Hematopoietic multipotent progenitor cell treated with erythropoietin and hydrocortisone succinate and interleukin-3 and kit ligand, for 6 days (in vitro differentiated cells): ENCODE data around the gene RCBTB1.

Experiments
- DNase-seq: peaks from one replicate; pipeline ENCODE4 v3.0.0-alpha.2; 2015

The RCBTB1 gene

GRCh38 chr13:49553888-49554287, 31.5 kb downstream of the RCBTB1 start:
- DNase-seq = no peak

DNA sequence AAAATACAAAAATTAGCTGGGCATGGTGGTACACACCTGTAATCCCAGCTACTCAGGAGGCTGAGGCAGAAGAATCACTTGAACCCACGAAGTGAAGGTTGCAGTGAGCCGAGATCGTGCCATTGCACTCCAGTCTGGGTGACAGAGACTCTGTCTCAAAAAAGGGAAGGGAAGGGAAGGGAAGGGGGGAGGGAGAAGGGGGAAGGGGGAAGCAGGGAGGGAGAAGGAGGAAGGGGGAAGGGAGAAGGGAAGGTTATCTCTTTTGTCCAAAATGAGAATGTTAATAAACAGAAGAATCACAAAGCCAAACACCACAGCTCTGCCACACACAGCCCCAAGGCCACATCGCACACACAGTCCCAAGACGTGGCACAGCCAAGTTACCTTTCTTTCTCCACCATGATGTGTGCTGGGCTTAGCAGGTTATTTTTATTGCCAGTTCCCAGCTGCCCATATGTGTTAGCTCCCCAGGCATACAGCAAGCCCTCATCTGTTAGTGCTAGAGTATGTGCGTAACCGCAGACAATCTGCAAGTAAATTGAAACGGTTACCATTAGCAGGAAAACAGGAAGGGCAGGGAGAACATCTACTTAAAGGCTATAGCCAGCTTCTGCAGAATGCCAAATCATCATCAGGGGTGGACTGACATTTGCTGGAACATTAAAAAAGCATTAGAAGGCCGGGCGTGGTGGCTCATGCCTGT, 34.3 kb downstream of the RCBTB1 start:
- peak; percentile 78 for DNase-seq

- DNase-seq = no peak
Observed at GRCh38 chr13:49549289-49549688, 36.1 kb downstream of the RCBTB1 start.

DNA sequence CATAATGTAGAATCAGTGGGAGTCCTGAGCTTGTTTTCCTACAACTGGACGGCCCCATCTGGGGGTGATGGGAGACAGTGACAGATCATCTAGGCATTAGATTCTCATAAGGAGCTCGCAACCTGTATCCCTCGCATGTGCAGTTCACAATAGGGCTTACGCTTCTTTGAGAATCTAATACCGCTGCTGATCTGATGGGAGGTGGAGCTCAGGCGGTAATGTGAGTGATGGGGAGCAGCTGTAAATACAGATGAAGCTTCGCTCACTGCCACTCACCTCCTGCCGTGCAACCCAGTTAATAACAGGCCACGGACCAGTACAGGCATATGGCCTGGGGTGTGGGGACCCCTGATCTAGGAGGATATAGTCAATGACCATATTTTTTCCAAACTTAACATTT, 38.8 kb downstream of the RCBTB1 start:
- DNase-seq = no peak

GRCh38 chr13:49545661-49546060, 39.7 kb downstream of the RCBTB1 start:
- DNase-seq = no peak

GRCh38 chr13:49543656-49544055, 41.7 kb downstream of the RCBTB1 start:
- DNase-seq = no peak

- no peak for DNase-seq
Observed at GRCh38 chr13:49540552-49540951, 44.8 kb downstream of the RCBTB1 start.

- DNase-seq = no peak
Observed at GRCh38 chr13:49539746-49540145, 45.6 kb downstream of the RCBTB1 start.

DNA sequence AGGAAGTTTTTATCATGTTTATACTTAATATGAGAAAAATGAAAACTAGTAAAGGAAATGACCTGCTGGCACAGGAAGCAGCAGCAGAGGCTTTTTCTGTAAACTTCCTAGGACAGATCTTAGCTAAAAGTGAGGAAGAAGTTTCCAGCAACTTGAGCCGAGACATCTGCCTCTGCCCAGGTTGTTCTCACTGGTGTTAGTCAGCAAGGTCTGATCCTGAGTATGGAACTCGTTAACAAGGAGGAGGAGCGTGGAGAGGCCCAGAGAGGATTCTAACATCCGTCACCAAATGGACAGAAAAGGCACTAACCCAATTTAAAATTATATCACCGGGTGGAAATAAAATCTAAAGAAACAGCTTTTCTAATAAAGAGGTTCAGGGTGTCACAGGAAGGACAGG, 46.0 kb downstream of the RCBTB1 start:
- DNase-seq = no peak

DNA sequence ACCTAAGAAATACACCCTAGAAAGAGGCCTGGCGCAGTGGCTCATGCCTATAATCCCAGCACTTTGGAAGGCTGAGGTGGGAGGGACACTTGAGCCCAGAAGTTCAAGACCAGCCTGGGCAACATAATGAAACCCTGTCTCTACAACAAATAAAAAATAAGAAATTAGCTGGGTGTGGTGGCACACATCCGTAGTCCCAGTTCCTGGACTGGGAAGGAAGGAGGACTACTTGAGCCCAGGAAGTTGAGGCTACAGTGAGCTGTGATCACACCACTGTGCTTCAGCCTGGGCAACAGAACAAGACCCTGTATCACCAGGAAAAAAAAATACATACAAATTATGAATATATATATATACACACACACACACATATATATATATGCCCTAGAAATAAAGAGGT, 47.0 kb downstream of the RCBTB1 start:
- no peak for DNase-seq

- DNase-seq = no peak
Observed at GRCh38 chr13:49536144-49536873, 49.0 kb downstream of the RCBTB1 start.

DNA sequence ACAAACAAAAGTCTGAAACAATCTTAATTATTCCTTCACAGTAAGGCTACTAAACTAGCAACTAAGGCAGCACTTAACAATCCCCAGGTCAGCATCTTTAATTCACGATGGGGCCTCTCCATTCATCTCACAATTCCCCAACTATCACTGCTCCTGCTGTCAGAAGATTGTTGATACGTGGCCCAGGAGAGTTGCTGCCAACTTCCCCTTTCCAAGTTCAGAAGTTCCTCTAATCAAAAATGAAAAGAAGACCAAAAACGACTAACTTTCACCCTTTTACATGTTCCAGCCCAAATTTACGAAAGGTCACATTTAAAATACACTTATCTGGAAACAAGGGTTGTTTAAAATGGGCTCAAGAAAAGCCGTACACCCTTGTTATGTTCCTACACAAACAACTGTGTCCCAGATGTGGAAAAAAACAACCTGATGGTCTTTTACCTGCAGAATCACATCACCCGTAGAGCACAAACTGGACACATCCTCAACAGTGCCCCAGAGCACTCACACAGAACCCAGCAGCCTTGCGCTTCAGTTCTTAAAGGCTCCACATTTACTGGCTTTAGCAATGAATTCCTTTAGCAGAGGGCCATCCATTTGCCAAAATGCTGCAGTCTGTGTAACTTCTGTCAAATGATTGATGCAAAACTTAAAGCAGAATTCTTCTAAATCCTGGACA, 51.6 kb downstream of the RCBTB1 start:
- DNase-seq = peak; percentile 45

- DNase-seq = no peak
Observed at GRCh38 chr13:49533011-49533410, 52.3 kb downstream of the RCBTB1 start.

DNA sequence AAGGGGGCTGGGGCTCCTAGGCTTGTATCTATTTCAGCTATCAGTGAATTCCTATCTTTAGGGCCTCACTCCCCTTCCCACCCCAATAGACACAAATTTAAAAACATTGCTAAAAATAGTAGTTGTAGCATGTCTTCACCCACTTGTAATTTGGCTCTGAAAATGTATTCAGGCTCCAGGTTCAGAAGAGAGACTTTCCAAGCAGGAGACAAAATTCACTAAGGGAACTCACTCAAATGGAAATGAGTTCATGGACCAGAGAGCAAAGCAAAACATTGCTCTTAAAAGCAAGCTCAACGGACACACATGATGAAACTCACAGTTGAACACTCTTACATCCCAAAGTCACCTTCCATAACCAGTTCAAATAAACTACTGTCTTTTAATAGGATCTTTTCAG, 52.8 kb downstream of the RCBTB1 start:
- DNase-seq = no peak

- peak; percentile 90 for DNase-seq
Observed at GRCh38 chr13:49530457-49530856, 54.9 kb downstream of the RCBTB1 start.

- DNase-seq = no peak
Observed at GRCh38 chr13:49528161-49528560, 57.2 kb downstream of the RCBTB1 start.

DNA sequence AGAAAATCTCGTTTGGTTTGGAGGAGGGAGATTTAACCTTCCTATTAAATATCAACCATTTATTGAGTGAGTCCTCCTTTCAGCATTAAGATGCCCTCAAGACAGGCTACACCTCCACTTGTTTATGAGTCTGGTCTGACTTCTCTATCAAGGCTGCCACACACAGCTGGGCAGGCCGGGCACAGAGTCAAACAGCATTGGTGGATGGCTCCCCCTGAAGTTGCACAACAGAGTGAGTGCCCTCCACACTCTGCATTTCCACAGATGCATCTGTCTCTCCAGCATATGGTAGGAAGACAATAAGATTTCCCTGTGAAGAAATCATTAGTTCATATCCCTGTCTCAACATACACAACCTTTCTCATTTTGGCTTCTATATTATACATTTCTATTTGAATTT, 58.2 kb downstream of the RCBTB1 start:
- DNase-seq = peak; percentile 61

DNA sequence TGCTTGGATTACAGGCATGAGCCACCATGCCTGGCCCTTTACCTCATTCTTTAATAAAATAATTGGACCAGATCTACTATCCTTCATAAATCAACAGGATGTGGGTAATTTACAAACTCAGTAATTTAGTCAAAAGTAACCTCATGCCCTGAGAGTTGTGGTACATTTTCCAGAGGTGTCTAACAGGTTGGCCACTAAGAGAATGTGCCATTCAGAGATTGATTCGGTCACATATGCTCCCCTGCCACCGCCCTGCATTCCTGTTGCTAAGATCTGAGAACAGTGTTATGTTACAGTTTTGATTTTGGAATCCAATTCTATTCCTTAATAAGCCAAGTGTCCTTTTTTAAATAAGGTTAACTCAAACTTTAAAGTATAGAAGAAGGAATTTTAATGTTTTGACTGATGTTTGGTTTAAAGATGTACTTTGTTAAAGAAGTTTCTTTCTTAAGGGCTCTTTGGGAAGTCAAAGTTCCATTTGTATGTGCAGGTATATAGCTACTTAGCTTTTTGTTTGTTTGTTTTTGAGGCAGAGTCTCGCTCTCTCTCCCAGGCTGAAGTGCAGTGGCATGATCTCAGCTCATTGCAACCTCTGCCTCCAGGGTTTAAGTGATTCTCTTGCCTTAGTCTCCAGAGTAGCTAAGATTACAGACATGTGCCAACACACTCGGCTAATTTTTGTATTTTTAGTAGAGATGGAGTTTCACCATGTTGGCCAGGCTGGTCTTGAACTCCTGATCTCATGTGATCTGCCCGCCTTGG, 60.4 kb downstream of the RCBTB1 start:
- no peak for DNase-seq

DNA sequence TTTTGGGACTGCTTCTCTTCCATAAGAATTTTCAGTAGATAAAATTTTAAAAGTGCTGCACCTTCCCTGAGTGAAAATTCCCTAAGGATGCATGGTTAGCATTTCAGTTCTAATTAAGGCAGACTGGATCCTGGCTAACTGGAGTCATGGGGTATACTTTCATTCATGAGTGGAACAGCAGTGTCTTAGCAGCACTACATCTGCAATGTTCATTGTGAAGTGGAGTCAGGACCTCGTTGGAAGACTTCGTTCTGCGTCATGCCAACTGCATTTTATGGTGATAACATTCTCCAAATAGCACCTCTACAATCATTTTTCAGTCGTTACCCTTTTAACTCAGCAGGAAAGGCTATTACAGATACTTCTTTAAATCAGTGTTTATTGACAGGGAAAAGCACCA, 64.1 kb downstream of the RCBTB1 start:
- DNase-seq = no peak

GRCh38 chr13:49517461-49517860, 67.9 kb downstream of the RCBTB1 start:
- DNase-seq = peak; percentile 38

DNA sequence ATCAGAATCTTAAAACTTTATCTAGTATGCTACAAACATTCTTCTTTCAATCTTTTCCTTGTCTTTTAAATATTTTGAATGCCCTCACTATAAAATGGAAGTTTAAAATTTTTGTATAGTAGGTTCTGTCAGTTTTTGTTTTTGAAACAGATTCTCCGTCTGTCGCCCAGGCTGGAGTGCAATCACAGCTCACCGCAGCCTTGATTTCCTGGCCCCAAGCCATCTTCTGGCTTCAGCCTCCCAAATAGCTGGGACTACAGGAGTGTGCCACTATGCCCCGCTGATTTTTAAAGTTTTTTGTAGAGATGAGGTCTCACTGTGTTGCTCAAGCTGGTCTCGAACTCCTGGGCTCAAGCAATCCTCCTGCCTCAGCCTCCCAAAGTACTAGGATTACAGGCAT, 68.9 kb downstream of the RCBTB1 start:
- DNase-seq = no peak

GRCh38 chr13:49512578-49512977, 72.8 kb downstream of the RCBTB1 start:
- DNase-seq = no peak

DNA sequence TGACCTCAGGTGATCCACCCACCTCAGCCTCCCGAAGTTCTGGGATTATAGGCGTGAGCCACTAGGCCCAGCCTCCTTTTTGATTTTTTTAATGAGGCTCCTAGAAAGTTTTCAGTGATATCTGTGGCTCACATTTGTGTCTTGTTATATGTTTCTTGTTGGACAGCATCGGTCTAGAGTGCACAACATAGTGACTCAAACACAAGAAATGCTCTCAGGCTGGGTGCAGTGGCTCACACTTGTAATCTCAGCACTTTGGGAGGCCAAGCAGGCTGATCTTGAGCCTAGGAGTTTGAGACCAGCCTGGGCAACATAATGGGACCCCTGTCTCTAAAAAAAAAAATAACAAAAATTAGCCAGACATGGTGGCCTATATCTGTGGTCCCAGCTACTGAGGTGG, 81.4 kb downstream of the RCBTB1 start:
- DNase-seq = no peak
